DMS153 treated with DMSO at 0.1 percent for 48 hours (cell line): ENCODE results near the gene HBG1.
"Not testable (repeated sequence)": the region's sequence is repeated elsewhere in the genome, so short reads cannot be mapped to it uniquely, and the experiment has no call there.

Experiments used
- DNase-seq: peaks from one replicate; lab custom pipeline; 2025; ENCODE audit not compliant: unreplicated experiment; lab: John Stamatoyannopoulos, UW

Gene HBG1

DNA sequence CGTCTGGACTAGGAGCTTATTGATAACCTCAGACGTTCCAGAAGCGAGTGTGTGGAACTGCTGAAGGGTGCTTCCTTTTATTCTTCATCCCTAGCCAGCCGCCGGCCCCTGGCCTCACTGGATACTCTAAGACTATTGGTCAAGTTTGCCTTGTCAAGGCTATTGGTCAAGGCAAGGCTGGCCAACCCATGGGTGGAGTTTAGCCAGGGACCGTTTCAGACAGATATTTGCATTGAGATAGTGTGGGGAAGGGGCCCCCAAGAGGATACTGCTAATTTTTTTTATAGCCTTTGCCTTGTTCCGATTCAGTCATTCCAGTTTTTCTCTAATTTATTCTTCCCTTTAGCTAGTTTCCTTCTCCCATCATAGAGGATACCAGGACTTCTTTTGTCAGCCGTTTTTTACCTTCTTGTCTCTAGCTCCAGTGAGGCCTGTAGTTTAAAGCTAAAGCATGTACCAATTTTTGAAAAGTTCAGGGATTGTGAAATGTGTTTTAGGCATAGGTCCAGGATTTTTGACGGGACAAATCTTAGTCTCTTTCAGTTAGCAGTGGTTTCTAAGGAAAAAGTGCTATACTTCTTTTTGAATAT, at the start of gene HBG1:
Gene HBG1 (minus strand): TSS at position 51 of the 590 bp plus-strand sequence. CDS start 53 bp downstream, outside the sequence.
- DNase-seq: not testable (repeated sequence)

DNA sequence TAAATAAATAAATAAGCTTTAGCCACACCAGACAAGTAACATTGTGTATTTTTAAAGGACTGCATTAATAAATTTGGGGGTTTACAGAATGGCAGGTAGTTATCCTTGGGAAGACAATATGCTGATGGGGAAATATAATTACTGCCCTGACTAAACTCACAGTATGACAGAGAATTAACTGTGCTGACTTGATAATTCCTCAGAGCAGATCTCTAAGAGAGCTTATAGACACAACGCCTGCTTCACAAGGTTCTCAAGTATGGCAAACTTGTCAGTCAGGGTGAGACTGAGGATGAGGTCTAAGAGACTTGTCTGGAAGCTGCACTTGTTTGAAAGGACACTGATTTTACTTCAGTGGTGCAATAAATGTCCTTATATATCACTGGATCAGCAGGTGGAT, 48.8 kb upstream of the HBG1 start:
- DNase-seq: no peak

GRCh38 chr11:5297721-5298323, 48.2 kb upstream of the HBG1 start:
- no peak for DNase-seq

DNA sequence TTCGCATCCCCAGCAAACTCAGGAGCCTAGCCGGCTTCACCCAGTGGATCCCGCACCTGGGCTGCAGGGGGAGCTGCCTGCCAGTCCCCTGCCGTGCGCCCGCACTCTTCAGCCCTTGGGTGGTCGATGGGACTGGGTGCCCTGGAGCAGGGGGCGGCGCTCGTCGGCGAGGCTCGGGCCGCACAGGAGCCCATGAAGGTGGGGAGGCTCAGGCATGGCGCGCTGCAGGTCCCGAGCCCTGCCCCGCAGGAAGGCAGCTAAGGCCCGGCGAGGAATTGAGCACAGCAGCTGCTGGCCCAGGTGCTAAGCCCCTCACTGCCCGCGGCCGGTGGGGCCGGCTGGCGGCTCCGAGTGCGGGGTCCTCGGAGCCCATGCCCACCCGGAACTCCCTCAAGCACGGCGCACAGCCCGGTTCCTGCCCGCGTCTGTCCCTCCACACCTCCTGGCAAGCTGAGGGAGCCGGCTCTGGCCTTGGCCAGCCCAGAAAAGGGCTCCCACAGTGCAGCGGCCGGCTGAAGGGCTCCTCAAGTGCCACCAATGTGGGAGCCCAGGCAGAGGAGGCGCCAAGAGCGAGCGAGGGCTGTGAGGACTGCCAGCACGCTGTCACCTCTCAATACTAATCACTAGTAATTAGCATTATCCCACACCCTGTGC, 44.8 kb upstream of the HBG1 start:
- DNase-seq: not testable (repeated sequence)

GRCh38 chr11:5293028-5293427, 43.4 kb upstream of the HBG1 start:
- DNase-seq: no peak

GRCh38 chr11:5291207-5291838, 41.7 kb upstream of the HBG1 start:
- DNase-seq: no peak

DNA sequence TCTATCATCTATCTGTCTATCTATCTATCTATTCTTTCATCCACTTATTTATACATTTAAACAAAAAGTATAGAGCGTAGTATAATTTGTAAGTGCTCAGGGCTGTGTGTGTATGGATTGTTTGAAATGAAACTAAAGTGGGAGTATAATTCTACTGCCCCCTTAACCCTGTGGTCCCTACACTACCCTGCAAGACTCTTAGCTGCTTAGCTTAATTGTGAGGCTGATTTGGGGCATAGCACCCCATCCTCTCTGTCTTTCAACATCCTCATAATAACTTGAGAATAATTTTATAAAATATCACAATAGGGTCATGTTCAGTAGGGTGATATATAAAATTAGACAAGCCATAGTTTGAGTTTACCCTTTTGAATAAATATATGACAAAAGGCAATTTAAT, 40.4 kb upstream of the HBG1 start:
- no peak for DNase-seq

DNA sequence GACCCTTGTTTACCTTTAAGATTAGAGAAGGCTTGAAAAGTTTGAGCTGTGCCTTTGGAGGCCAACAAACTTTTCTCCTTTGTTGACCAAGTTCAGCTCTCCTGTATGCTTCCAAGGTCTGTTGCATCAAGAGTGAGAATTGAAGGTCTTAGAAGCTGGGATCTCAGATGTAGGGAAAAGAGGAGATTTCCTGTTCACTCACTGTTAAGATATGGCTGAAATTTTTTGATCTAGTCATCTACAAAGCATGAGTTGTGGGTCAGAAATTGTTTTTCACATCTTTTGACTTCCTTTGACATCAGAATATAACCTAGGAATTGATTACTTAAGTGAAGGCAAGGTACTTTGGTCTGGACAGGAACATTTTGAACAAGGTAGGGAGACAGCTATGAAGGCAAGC, 40.0 kb upstream of the HBG1 start:
- DNase-seq: no peak

DNA sequence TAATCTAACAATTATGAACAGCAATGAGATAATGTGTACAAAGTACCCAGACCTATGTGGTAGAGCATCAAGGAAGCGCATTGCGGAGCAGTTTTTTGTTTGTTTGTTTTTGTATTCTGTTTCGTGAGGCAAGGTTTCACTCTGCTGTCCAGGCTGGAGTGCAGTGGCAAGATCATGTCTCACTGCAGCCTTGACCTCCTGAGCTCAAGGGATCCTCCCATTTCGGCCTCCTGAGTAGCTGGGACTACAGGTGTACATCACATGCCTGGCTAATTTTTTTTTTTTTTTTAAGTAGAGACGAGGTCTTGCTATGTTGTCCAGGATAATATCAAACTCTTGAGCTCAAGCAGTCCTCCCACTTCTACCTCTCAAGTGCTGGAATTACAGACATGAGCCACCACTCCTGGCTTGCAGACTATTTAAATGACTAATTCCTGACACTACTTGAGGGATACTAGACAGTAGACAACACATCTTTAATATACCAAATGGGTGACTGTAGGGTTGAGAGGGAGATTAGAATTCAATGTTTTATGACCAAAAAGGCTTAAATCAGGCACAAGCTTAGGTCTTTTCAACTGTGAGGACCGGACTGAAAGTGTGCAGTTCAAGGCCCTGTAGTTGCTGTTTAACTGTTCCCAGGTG, 39.4 kb upstream of the HBG1 start:
- no peak for DNase-seq

- no peak for DNase-seq
Measured at GRCh38 chr11:5288108-5288905, 38.6 kb upstream of the HBG1 start.

- no peak for DNase-seq
Measured at GRCh38 chr11:5286901-5287300, 37.2 kb upstream of the HBG1 start.

DNA sequence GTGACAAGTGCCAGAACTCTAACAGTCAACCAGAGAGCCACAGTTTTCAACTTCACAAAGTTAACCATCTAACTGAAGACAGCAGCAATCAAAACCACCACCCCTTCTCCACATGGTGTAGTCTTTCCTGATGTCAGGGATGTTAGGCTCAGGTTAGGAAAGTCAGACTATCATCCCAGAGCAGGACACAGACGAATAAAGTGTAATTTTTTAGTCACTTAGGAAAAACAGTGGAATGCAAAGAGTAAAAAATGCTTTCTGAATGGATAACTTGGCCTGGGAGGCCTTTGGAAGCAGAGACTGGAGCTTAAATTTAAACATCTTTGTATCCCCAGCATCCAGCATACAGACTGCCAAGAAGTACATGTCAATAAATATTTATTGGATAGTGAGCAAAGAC, 36.7 kb upstream of the HBG1 start:
- DNase-seq: no peak

DNA sequence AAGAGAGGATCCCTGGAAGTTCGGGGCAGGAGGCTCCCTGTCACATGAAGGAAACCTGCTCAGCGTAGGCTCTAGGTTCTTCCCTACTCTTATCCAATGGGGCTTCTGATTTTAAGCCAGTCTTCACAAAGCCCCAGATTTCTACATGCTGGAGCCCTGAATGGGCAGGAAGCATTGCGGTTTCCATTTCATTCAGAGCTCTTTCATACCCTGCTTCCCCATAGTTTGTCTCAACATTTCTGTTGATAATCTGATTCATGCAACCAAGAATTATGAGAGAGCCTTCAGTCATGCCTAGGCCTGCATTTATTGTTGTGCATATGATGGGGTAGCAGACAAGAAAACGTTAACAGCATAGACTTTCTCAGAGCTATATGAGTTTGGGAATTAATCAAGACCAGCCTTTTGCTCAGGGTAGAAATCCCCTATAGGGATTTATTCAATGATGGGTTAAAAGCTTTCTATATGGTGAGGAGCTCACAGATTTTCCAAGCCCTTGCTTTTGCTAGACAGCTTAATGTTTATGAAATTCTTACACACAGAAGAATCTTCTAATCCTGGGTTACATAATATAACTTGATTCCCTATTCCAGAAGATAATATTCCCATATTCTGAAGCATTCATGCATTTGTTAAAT, 36.2 kb upstream of the HBG1 start:
- DNase-seq: no peak

DNA sequence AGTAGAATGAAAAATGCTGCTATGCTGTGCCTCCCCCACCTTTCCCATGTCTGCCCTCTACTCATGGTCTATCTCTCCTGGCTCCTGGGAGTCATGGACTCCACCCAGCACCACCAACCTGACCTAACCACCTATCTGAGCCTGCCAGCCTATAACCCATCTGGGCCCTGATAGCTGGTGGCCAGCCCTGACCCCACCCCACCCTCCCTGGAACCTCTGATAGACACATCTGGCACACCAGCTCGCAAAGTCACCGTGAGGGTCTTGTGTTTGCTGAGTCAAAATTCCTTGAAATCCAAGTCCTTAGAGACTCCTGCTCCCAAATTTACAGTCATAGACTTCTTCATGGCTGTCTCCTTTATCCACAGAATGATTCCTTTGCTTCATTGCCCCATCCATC, 35.0 kb upstream of the HBG1 start:
- DNase-seq: no peak

DNA sequence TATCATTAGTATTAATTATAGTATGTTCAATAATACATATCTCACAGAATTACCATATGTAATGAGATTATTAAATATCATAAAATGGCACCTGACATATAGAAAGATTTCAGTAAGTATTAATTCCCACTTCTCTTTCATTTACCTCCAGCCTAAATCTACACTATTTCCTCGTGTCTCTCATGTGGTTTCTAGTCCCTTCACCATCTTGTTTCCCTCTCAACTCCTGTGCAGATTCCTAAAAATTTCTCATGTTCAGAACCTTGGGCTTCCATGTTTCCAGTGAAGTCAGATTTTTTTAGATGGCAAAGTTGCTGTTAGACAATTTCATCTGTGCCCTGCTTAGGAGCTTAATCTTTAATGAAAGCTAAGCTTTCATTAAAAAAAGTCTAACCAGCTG, 34.2 kb upstream of the HBG1 start:
- no peak for DNase-seq

GRCh38 chr11:5283086-5283485, 33.4 kb upstream of the HBG1 start:
- no peak for DNase-seq

GRCh38 chr11:5282628-5283027, 33.0 kb upstream of the HBG1 start:
- no peak for DNase-seq

GRCh38 chr11:5281596-5281995, 31.9 kb upstream of the HBG1 start:
- DNase-seq: no peak

DNA sequence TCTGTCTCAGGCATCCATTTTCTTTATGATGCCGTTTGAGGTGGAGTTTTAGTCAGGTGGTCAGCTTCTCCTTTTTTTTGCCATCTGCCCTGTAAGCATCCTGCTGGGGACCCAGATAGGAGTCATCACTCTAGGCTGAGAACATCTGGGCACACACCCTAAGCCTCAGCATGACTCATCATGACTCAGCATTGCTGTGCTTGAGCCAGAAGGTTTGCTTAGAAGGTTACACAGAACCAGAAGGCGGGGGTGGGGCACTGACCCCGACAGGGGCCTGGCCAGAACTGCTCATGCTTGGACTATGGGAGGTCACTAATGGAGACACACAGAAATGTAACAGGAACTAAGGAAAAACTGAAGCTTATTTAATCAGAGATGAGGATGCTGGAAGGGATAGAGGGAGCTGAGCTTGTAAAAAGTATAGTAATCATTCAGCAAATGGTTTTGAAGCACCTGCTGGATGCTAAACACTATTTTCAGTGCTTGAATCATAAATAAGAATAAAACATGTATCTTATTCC, 31.0 kb upstream of the HBG1 start:
- DNase-seq: no peak

GRCh38 chr11:5279471-5280090, 29.9 kb upstream of the HBG1 start:
- no peak for DNase-seq
